Cardiac muscle cell (in vitro differentiated cells and primary cell): ENCODE data around the gene SCGB3A1. TPM values are rescaled to one million over a fixed set of nuclear protein-coding genes. Genes with fewer than 3 reads are reported as not detected.

ENCODE experiments used
- DNase-seq, 2 donors: peaks; one replicate each; pipeline versions ENCODE4 v3.0.0 to v3.0.0-alpha.2; 2010 to 2017; ENCODE audit warnings: low read depth in 1 of 2, low spot score in 1 of 2
- H3K27ac ChIP-seq: fragments of 200-600 bp; sonication (generic); 2 replicates; pipeline ENCODE4 v1.5.1; 2016
- H3K27me3 ChIP-seq: fragments of 200-600 bp; sonication (generic); 2 replicates; pipeline ENCODE4 v1.6.0; 2016; ENCODE audit warnings: control low read depth
- H3K36me3 ChIP-seq: fragments of 200-600 bp; sonication (generic); 2 replicates; pipeline ENCODE4 v1.5.1; 2016; ENCODE audit warnings: control low read depth
- H3K4me1 ChIP-seq: fragments of 200-600 bp; sonication (generic); 2 replicates; pipeline ENCODE4 v1.8.1; 2017; ENCODE audit warnings: low read depth, mild to moderate bottlenecking, mixed run types
- H3K4me3 ChIP-seq: fragments of 200-600 bp; sonication (generic); 2 replicates; pipeline ENCODE4 v1.5.1; 2016; ENCODE audit warnings: mild to moderate bottlenecking
- H3K9me3 ChIP-seq: fragments of 200-600 bp; sonication (generic); 2 replicates; pipeline ENCODE4 v1.5.1; 2017; ENCODE audit warnings: low read depth, mild to moderate bottlenecking, control low read depth
- CTCF ChIP-seq: IDR thresholded peaks from 2 replicates; pipeline ENCODE4 v1.5.1; 2012; ENCODE audit warnings: low read depth, mild to moderate bottlenecking, low read length
- polyA plus RNA-seq: library from polyadenylated mRNA; unstranded; fragments of >200 nt; fragmentation: Nextera tagmentation; extraction: Ambion mirVana; gene quantifications from 2 replicates; pipeline ENCODE4 v1.2.1, GENCODE V29; 2016
- total RNA-seq: library from RNA; depleted of rRNA; stranded (reverse); fragments of >200 nt; gene quantifications from 2 replicates; pipeline ENCODE4 v1.2.3, GENCODE V29; 2016

SCGB3A1 gene
- total and polyA plus RNA-seq, 2 experiments from 2014 or later: 0.56 TPM; not detected in 1

GRCh38 chr5:180623411-180623834 is 32.1 kb upstream of the SCGB3A1 start:
- Histone ChIP-seq H3K4me3 (no peak overlapping the region), H3K36me3 (no peaks in the 10 kb centered on the region), H3K27me3 (peaks cover 9% of the 10 kb centered on the region), H3K4me1 (no peaks in the 10 kb centered on the region), H3K9me3 (no peaks in the 10 kb centered on the region), H3K27ac (no peak overlapping the region)
- DNase-seq: no peak
- no peak for TF ChIP-seq CTCF

- TF ChIP-seq CTCF: no peak
- no peaks in the 10 kb centered on the region for H3K4me1 ChIP-seq
- no peak overlapping the region for H3K27ac ChIP-seq
- DNase-seq: no peak
- H3K4me3 ChIP-seq: no peak overlapping the region
- peaks cover 11% of the 10 kb centered on the region for H3K27me3 ChIP-seq
- no peaks in the 10 kb centered on the region for H3K9me3 ChIP-seq
- H3K36me3 ChIP-seq: no peaks in the 10 kb centered on the region
Measured at GRCh38 chr5:180622910-180623309, 31.6 kb upstream of the SCGB3A1 start.

GRCh38 chr5:180621311-180621710 is 30.0 kb upstream of the SCGB3A1 start:
- no peaks in the 10 kb centered on the region for H3K9me3 ChIP-seq
- TF ChIP-seq CTCF: no peak
- no peaks in the 10 kb centered on the region for H3K4me1 ChIP-seq
- peaks cover 17% of the 10 kb centered on the region for H3K27me3 ChIP-seq
- DNase-seq: no peak
- no peak overlapping the region for H3K4me3 ChIP-seq
- H3K36me3 ChIP-seq: no peaks in the 10 kb centered on the region
- no peak overlapping the region for H3K27ac ChIP-seq

- H3K4me1 ChIP-seq: no peaks in the 10 kb centered on the region
- no peak for TF ChIP-seq CTCF
- H3K27ac ChIP-seq: no peak overlapping the region
- no peak for DNase-seq
- H3K4me3 ChIP-seq: no peak overlapping the region
- no peaks in the 10 kb centered on the region for H3K9me3 ChIP-seq
- no peaks in the 10 kb centered on the region for H3K36me3 ChIP-seq
- H3K27me3 ChIP-seq: peaks cover 17% of the 10 kb centered on the region
Measured at GRCh38 chr5:180620014-180620413, 28.7 kb upstream of the SCGB3A1 start.

GRCh38 chr5:180619563-180619915 is 28.2 kb upstream of the SCGB3A1 start:
- no peaks in the 10 kb centered on the region for H3K4me1 ChIP-seq
- H3K27me3 ChIP-seq: peaks cover 17% of the 10 kb centered on the region
- no peak overlapping the region for H3K27ac ChIP-seq
- H3K36me3 ChIP-seq: no peaks in the 10 kb centered on the region
- no peak for DNase-seq
- H3K9me3 ChIP-seq: no peaks in the 10 kb centered on the region
- no peak overlapping the region for H3K4me3 ChIP-seq
- no peak for TF ChIP-seq CTCF

GRCh38 chr5:180618829-180619562 is 27.7 kb upstream of the SCGB3A1 start:
- Histone ChIP-seq H3K4me3 (peak overlapping the region; percentile 55), H3K4me1 (no peaks in the 10 kb centered on the region), H3K9me3 (no peaks in the 10 kb centered on the region), H3K27ac (no peak overlapping the region), H3K27me3 (peaks cover 17% of the 10 kb centered on the region), H3K36me3 (no peaks in the 10 kb centered on the region)
- DNase-seq: peak; percentile 58 to 73
- peak; percentile 51 for TF ChIP-seq CTCF
